ENCODE results near the gene DPP4. TPM values are rescaled to one million over a fixed set of nuclear protein-coding genes. Genes with fewer than 3 reads are reported as not detected.

DPP4 gene
- total and polyA plus RNA-seq, 2 of the 13 experiments (the other 11 are each of a cell fraction or from before 2014, with no cell fraction given): 39.4 to 109 TPM

GRCh38 chr2:161990036-161990435 lies 84.0 kb downstream of the DPP4 start:
- intact Hi-C loops (cut with micrococcal nuclease; ENCODE audit: unreplicated experiment): no loop called here
- no TSS peak for BruUV-seq (replicated peaks)
- TF ChIP-seq HOXD1 (CRISPR knock-in tag; IDR thresholded peaks at IDR 0.05): no peak
- no peak for TF ChIP-seq ZFP41 (CRISPR knock-in tag; IDR thresholded peaks at IDR 0.05; ENCODE audit: borderline replicate concordance)
- no peak for TF ChIP-seq CENPX (CRISPR knock-in tag; IDR thresholded peaks at IDR 0.05)
- TF ChIP-seq CAMTA2 (CRISPR knock-in tag; IDR thresholded peaks at IDR 0.05; ENCODE audit: borderline replicate concordance): no peak
- TF ChIP-seq, protein P1, sequence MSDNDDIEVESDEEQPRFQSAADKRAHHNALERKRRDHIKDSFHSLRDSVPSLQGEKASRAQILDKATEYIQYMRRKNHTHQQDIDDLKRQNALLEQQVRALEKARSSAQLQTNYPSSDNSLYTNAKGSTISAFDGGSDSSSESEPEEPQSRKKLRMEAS (IDR thresholded peaks at IDR 0.05): no peak
- TF ChIP-seq ZNF337 (CRISPR knock-in tag; IDR thresholded peaks at IDR 0.05; ENCODE audit: borderline replicate concordance, low read depth): no peak
- TF ChIP-seq GZF1 (CRISPR knock-in tag; IDR thresholded peaks at IDR 0.05): no peak
- no peak for TF ChIP-seq JUN (CRISPR knock-in tag; IDR thresholded peaks at IDR 0.05)
- no peak for TF ChIP-seq ZNF609 (CRISPR knock-in tag; IDR thresholded peaks at IDR 0.05; ENCODE audit: borderline replicate concordance)
- no peak for TF ChIP-seq POGK (CRISPR knock-in tag; conservative IDR thresholded peaks at IDR 0.05)
- no peak for TF ChIP-seq GTF2F1 (IDR thresholded peaks at IDR 0.05; ENCODE audit: low read length)
- TF ChIP-seq HDAC1 (CRISPR knock-in tag; IDR thresholded peaks at IDR 0.05): no peak
- TF ChIP-seq ZNF687 (CRISPR knock-in tag; IDR thresholded peaks at IDR 0.05): no peak
- no peak for TF ChIP-seq RXRA (CRISPR knock-in tag; IDR thresholded peaks at IDR 0.05)

More at GRCh38 chr2:161990036-161990435, 84.0 kb downstream of the DPP4 start:
- DNase-seq (ENCODE audit: low spot score): no peak
- Histone ChIP-seq H3K9ac (ENCODE audit: insufficient read depth, low read depth, low read length) (no peak overlapping the region), H3K4me3 (replicated peaks in 1 of 3; ENCODE audit: insufficient read depth in 1 of 3, low read depth in 2 of 3, low read length in 3 of 3) (no peak overlapping the region), H3K36me3 (replicated peaks in 1 of 2; ENCODE audit: control insufficient read depth in 1 of 2, insufficient read depth in 2 of 2, low read length in 2 of 2) (peaks cover 0 to 15% of the 10 kb centered on the region in 2 experiments; a peak in 2 of 5 replicates), H3K4me1 (ENCODE audit: insufficient read depth, low read length) (peaks cover under 1% of the 10 kb centered on the region; the same call in 1 of the 2 replicates), H3K27me3 (ENCODE audit: control insufficient read depth in 1 of 2, insufficient read depth in 2 of 2, low read length in 2 of 2) (no peaks in the 10 kb centered on the region; a peak in 1 of 5 replicates), H3K79me2 (ENCODE audit: insufficient read depth, low read length) (no peaks in the 10 kb centered on the region), H3K27ac (ENCODE audit: extremely low read length, insufficient read depth, low read length) (no peak overlapping the region), H3K9me3 (ENCODE audit: low read length) (no peaks in the 10 kb centered on the region), H3K4me2 (ENCODE audit: low read depth, low read length) (no peak overlapping the region), H2AFZ (ENCODE audit: low read length) (no peak overlapping the region), H4K20me1 (ENCODE audit: insufficient read depth, low read length) (no peaks in the 10 kb centered on the region)
- ChIA-PET CTCF (ENCODE audit: low intra/inter-chr PET ratio, low total read pairs) (no interaction called here), POLR2A (no interaction called here)
- WGBS (ENCODE audit: low lambda C conversion rate): 83% methylated on average over 2 of the region's 2 CpGs
- in situ Hi-C loops (cut with HindIII; ENCODE audit: extremely low pct_ligation_motif_present, low pct_unique_long_range_greater_than_20kb): loop anchor here (25.0 kb wide), 1 partner anchor 322 kb away; the partner anchor contains the start of gene IFIH1
- ATAC-seq: no peak
- no peak for FAIRE-seq
